ENCODE results near the gene MAP4K4.

Gene MAP4K4

DNA sequence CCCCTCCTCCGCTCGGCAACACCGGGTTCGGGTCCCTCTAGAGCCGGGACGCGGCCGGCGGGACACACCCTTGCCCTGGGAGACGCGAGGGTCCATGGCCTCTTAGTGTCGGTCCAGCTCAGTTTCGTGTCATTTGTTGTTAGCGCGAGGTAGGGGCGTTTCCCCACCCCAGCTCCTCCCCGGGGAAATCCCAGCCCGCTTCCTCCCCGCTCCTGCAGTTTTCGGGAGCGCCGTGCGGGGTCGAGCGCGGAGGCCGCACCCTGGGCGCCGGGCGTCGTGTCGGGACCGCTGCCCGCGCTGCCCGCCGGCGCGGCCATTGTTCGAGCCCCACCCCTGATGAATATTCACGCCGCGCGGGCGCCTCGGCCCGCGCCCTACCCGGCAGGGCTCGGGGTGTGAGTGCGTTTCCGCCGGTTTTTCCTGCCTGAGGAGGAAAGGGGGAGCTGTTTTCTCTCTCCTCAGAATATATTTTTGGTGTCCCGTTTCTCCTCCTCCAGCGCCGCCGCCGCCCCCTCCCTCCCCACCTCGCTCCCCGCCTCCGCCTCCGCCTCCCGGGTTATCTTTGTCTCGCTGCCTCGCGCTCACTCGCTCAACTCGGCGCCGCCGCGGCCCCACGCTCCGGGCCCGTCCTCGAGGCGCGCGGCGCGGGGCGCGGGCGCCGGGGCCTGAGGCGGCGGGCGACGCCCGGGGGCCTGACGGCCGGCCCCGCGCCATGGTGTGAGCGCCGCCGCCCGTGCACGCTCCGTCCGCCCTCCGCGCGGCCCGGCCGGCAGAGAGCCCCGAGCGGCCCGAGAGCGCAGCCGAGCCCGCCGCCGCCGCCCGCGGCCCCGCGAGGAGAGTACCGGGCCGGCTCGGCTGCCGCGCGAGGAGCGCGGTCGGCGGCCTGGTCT is at the start of gene MAP4K4:
Gene MAP4K4 (plus strand): TSS at position 584 of the 890 bp plus-strand sequence. CDS start 374 bp downstream, outside the sequence.
- peaks cover 19% of the 10 kb centered on the region for H3K4me1 ChIP-seq (ENCODE audit: control insufficient read depth, insufficient read depth, low read length)

DNA sequence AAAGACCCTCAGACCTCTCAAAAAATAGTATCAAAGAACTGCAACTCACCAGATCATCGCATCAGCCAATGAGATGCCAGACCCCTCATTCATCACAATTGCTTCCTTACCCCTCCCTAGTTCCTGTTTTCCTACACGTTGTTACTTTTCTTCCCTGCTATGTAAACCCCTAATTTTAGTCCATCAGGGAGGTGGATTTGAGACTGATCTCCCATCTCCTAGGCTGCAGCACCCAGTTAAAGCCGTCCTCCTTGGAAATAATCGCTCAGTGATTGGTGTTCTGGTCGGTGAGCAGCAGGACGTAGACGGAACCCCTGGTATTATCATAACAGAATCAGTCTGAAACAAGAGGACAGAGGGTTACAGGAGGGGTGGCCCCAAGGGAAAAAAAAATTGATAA is 44.0 kb upstream of the MAP4K4 start:
- Histone ChIP-seq H3K9ac (ENCODE audit: low read length in 2 of 2) (no peak overlapping the region), H3K4me3 (ENCODE audit: low read length in 2 of 2) (no peak overlapping the region), H3K4me1 (ENCODE audit: control insufficient read depth, insufficient read depth, low read length) (peaks cover 4% of the 10 kb centered on the region), H3K27me3 (ENCODE audit: control insufficient read depth in 1 of 2, insufficient read depth in 2 of 2, low read length in 2 of 2) (no peaks in the 10 kb centered on the region), H3K27ac (ENCODE audit: low read length) (no peak overlapping the region), H3K36me3 (ENCODE audit: control insufficient read depth in 2 of 2, insufficient read depth in 2 of 2, low read length in 2 of 2) (no peaks in the 10 kb centered on the region), H3K9me3 (ENCODE audit: control insufficient read depth in 2 of 2, low read length in 2 of 2) (no peaks in the 10 kb centered on the region)

More for the DNA sequence above, at the start of gene MAP4K4:
- Histone ChIP-seq H3K36me3 (ENCODE audit: control insufficient read depth in 2 of 2, insufficient read depth in 2 of 2, low read length in 2 of 2) (no peaks in the 10 kb centered on the region), H3K27me3 (ENCODE audit: control insufficient read depth in 1 of 2, insufficient read depth in 2 of 2, low read length in 2 of 2) (no peaks in the 10 kb centered on the region), H3K27ac (ENCODE audit: low read length) (peak within 1 kb of the TSS; percentile 71), H3K9ac (ENCODE audit: low read length in 2 of 2) (peak within 1 kb of the TSS; percentile 75 to 77), H3K9me3 (ENCODE audit: control insufficient read depth in 2 of 2, low read length in 2 of 2) (no peaks in the 10 kb centered on the region), H3K4me3 (ENCODE audit: low read length in 2 of 2) (peak within 1 kb of the TSS; percentile 73 to 88)

GRCh38 chr2:101655702-101656422 is 41.6 kb upstream of the MAP4K4 start:
- Histone ChIP-seq H3K9ac (ENCODE audit: low read length in 2 of 2) (no peak overlapping the region), H3K36me3 (ENCODE audit: control insufficient read depth in 2 of 2, insufficient read depth in 2 of 2, low read length in 2 of 2) (no peaks in the 10 kb centered on the region), H3K27ac (ENCODE audit: low read length) (peak overlapping the region; percentile 42)

GRCh38 chr2:101657787-101658186 is 39.7 kb upstream of the MAP4K4 start:
- no peaks in the 10 kb centered on the region for H3K9me3 ChIP-seq (ENCODE audit: control insufficient read depth in 2 of 2, low read length in 2 of 2)
- no peaks in the 10 kb centered on the region for H3K27me3 ChIP-seq (ENCODE audit: control insufficient read depth in 1 of 2, insufficient read depth in 2 of 2, low read length in 2 of 2)
- peaks cover 4% of the 10 kb centered on the region for H3K4me1 ChIP-seq (ENCODE audit: control insufficient read depth, insufficient read depth, low read length)
- H3K27ac ChIP-seq (ENCODE audit: low read length), result no peak overlapping the region
- no peak overlapping the region for H3K9ac ChIP-seq (ENCODE audit: low read length in 2 of 2)
- H3K4me3 ChIP-seq (ENCODE audit: low read length in 2 of 2), result no peak overlapping the region
- H3K36me3 ChIP-seq (ENCODE audit: control insufficient read depth in 2 of 2, insufficient read depth in 2 of 2, low read length in 2 of 2), result no peaks in the 10 kb centered on the region

More at GRCh38 chr2:101655702-101656422, 41.6 kb upstream of the MAP4K4 start:
- Histone ChIP-seq H3K4me3 (ENCODE audit: low read length in 2 of 2) (no peak overlapping the region), H3K4me1 (ENCODE audit: control insufficient read depth, insufficient read depth, low read length) (peaks cover 4% of the 10 kb centered on the region), H3K27me3 (ENCODE audit: control insufficient read depth in 1 of 2, insufficient read depth in 2 of 2, low read length in 2 of 2) (no peaks in the 10 kb centered on the region), H3K9me3 (ENCODE audit: control insufficient read depth in 2 of 2, low read length in 2 of 2) (no peaks in the 10 kb centered on the region)

DNA sequence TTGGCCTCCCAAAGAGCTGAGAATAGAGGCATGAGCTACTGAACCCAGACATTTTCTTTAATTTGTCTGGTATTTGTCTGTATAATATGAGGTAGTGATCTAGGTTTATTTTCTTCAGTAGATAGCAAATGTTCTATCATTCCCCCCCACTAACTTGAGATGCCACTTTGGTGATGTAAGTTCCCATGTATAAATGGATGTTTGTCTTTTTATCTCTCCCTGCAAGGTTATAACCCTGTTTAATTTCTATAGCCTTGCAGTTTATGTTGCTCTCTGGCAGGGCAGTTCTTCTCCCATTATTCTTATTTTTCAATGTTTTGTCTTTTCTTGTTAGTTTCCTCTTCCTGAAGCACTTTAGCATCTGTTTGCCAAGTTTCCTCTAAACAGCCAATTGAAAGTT is 39.1 kb upstream of the MAP4K4 start:
- no peaks in the 10 kb centered on the region for H3K36me3 ChIP-seq (ENCODE audit: control insufficient read depth in 2 of 2, insufficient read depth in 2 of 2, low read length in 2 of 2)
- H3K4me3 ChIP-seq (ENCODE audit: low read length in 2 of 2), result no peak overlapping the region
- peaks cover 4% of the 10 kb centered on the region for H3K4me1 ChIP-seq (ENCODE audit: control insufficient read depth, insufficient read depth, low read length)
- H3K9me3 ChIP-seq (ENCODE audit: control insufficient read depth in 2 of 2, low read length in 2 of 2), result no peaks in the 10 kb centered on the region
- no peaks in the 10 kb centered on the region for H3K27me3 ChIP-seq (ENCODE audit: control insufficient read depth in 1 of 2, insufficient read depth in 2 of 2, low read length in 2 of 2)
- H3K27ac ChIP-seq (ENCODE audit: low read length), result no peak overlapping the region
- no peak overlapping the region for H3K9ac ChIP-seq (ENCODE audit: low read length in 2 of 2)

DNA sequence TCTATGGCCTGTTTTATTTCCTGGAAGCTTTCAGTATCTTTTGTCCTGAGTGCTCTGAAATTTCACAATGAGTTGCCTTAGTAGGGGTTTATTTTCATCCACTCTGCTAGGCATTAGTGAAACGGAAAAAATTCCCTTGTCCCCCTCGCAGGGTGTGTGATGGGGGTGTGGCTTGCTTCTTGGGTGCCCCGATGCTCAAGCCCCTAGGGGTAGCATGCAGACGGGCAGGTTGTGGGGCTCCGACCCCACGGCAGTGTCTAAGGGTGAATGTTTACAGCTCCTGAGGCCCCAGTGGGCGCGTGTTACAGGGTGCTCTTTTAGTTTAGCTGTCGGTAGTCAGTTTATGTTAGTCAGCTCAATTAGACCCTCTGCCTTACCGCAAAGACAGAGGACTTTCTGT is 32.2 kb upstream of the MAP4K4 start:
- H3K4me1 ChIP-seq (ENCODE audit: control insufficient read depth, insufficient read depth, low read length), result no peaks in the 10 kb centered on the region
- no peak overlapping the region for H3K9ac ChIP-seq (ENCODE audit: low read length in 2 of 2)
- H3K27ac ChIP-seq (ENCODE audit: low read length), result no peak overlapping the region
- H3K9me3 ChIP-seq (ENCODE audit: control insufficient read depth in 2 of 2, low read length in 2 of 2), result no peaks in the 10 kb centered on the region
- no peak overlapping the region for H3K4me3 ChIP-seq (ENCODE audit: low read length in 2 of 2)
- no peaks in the 10 kb centered on the region for H3K27me3 ChIP-seq (ENCODE audit: control insufficient read depth in 1 of 2, insufficient read depth in 2 of 2, low read length in 2 of 2)
- H3K36me3 ChIP-seq (ENCODE audit: control insufficient read depth in 2 of 2, insufficient read depth in 2 of 2, low read length in 2 of 2), result no peaks in the 10 kb centered on the region

DNA sequence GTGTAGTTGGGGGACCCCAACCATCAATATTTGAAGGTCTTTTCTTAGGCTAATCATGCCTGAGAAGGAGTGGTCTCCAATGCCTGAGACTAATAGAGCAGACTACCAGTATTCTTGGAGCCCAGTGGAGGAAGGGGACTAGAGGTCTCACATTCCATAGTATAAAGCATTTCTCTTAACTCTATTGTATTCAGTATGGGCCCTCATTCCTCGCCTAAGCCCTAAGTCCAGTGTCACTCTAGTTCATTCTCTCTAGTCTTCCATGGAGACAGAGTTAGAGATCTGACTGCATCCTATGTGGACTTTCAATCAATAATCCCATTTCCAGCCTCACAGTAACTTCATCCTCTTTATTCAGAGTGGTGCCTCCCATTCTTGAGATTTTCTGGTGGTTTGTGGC is 29.7 kb upstream of the MAP4K4 start:
- no peaks in the 10 kb centered on the region for H3K36me3 ChIP-seq (ENCODE audit: control insufficient read depth in 2 of 2, insufficient read depth in 2 of 2, low read length in 2 of 2)
- no peak overlapping the region for H3K4me3 ChIP-seq (ENCODE audit: low read length in 2 of 2)
- no peaks in the 10 kb centered on the region for H3K9me3 ChIP-seq (ENCODE audit: control insufficient read depth in 2 of 2, low read length in 2 of 2)
- H3K27me3 ChIP-seq (ENCODE audit: control insufficient read depth in 1 of 2, insufficient read depth in 2 of 2, low read length in 2 of 2), result no peaks in the 10 kb centered on the region
- no peaks in the 10 kb centered on the region for H3K4me1 ChIP-seq (ENCODE audit: control insufficient read depth, insufficient read depth, low read length)
- H3K27ac ChIP-seq (ENCODE audit: low read length), result no peak overlapping the region
- no peak overlapping the region for H3K9ac ChIP-seq (ENCODE audit: low read length in 2 of 2)

DNA sequence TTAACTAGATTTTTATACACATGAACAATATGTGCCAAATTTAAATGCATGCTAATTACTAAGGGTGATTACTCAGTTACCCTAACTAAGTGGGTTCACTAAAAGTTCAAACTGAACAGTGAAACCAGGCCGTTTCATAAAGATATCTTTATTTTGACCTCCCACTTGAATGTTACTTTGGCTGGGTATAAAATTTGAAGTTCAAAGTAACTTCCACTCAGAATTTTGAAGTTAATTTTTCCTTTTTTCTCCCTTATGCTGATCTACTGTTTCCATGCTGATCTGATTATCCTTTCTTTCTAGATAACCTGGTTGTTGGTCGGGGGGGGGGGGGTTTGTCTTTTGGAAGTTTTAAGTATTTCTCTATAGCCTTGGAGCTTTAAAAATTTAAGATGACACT is 25.5 kb upstream of the MAP4K4 start:
- Histone ChIP-seq H3K27ac (ENCODE audit: low read length) (no peak overlapping the region), H3K9ac (ENCODE audit: low read length in 2 of 2) (no peak overlapping the region), H3K4me1 (ENCODE audit: control insufficient read depth, insufficient read depth, low read length) (no peaks in the 10 kb centered on the region), H3K27me3 (ENCODE audit: control insufficient read depth in 1 of 2, insufficient read depth in 2 of 2, low read length in 2 of 2) (no peaks in the 10 kb centered on the region), H3K4me3 (ENCODE audit: low read length in 2 of 2) (no peak overlapping the region), H3K36me3 (ENCODE audit: control insufficient read depth in 2 of 2, insufficient read depth in 2 of 2, low read length in 2 of 2) (no peaks in the 10 kb centered on the region), H3K9me3 (ENCODE audit: control insufficient read depth in 2 of 2, low read length in 2 of 2) (no peaks in the 10 kb centered on the region)

- Histone ChIP-seq H3K27ac (ENCODE audit: low read length) (no peak overlapping the region), H3K9me3 (ENCODE audit: control insufficient read depth in 2 of 2, low read length in 2 of 2) (no peaks in the 10 kb centered on the region), H3K4me3 (ENCODE audit: low read length in 2 of 2) (no peak overlapping the region), H3K36me3 (ENCODE audit: control insufficient read depth in 2 of 2, insufficient read depth in 2 of 2, low read length in 2 of 2) (no peaks in the 10 kb centered on the region), H3K9ac (ENCODE audit: low read length in 2 of 2) (no peak overlapping the region), H3K4me1 (ENCODE audit: control insufficient read depth, insufficient read depth, low read length) (no peaks in the 10 kb centered on the region), H3K27me3 (ENCODE audit: control insufficient read depth in 1 of 2, insufficient read depth in 2 of 2, low read length in 2 of 2) (no peaks in the 10 kb centered on the region)
Measured at GRCh38 chr2:101673920-101674319, 23.6 kb upstream of the MAP4K4 start.

DNA sequence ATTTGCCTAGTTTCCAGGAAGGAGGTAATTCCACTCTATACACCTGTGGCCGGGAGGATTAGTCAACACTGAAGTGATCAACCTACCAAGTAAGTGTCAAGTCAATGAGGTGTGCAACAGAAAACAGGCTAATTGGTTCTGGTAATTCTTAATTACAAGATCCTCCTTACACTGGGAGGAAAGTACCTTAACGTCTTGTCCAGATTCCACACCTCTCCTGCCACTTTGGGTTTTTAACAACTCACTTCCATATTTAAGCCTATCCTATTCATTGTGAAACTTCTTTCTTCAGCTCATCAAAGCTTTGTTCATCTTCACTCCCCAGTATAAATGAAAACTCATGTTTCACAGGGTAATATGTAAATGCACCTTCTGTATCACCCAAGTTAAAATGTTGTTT is 22.0 kb upstream of the MAP4K4 start:
- no peaks in the 10 kb centered on the region for H3K9me3 ChIP-seq (ENCODE audit: control insufficient read depth in 2 of 2, low read length in 2 of 2)
- H3K9ac ChIP-seq (ENCODE audit: low read length in 2 of 2), result no peak overlapping the region
- H3K27me3 ChIP-seq (ENCODE audit: control insufficient read depth in 1 of 2, insufficient read depth in 2 of 2, low read length in 2 of 2), result no peaks in the 10 kb centered on the region
- no peak overlapping the region for H3K27ac ChIP-seq (ENCODE audit: low read length)
- H3K36me3 ChIP-seq (ENCODE audit: control insufficient read depth in 2 of 2, insufficient read depth in 2 of 2, low read length in 2 of 2), result no peaks in the 10 kb centered on the region
- no peak overlapping the region for H3K4me3 ChIP-seq (ENCODE audit: low read length in 2 of 2)
- no peaks in the 10 kb centered on the region for H3K4me1 ChIP-seq (ENCODE audit: control insufficient read depth, insufficient read depth, low read length)

- H3K9ac ChIP-seq (ENCODE audit: low read length in 2 of 2), result no peak overlapping the region
- no peaks in the 10 kb centered on the region for H3K27me3 ChIP-seq (ENCODE audit: control insufficient read depth in 1 of 2, insufficient read depth in 2 of 2, low read length in 2 of 2)
- no peak overlapping the region for H3K4me3 ChIP-seq (ENCODE audit: low read length in 2 of 2)
- no peaks in the 10 kb centered on the region for H3K9me3 ChIP-seq (ENCODE audit: control insufficient read depth in 2 of 2, low read length in 2 of 2)
- H3K27ac ChIP-seq (ENCODE audit: low read length), result no peak overlapping the region
- no peaks in the 10 kb centered on the region for H3K36me3 ChIP-seq (ENCODE audit: control insufficient read depth in 2 of 2, insufficient read depth in 2 of 2, low read length in 2 of 2)
- H3K4me1 ChIP-seq (ENCODE audit: control insufficient read depth, insufficient read depth, low read length), result no peaks in the 10 kb centered on the region
Measured at GRCh38 chr2:101676674-101677073, 20.8 kb upstream of the MAP4K4 start.

All from stomach smooth muscle (tissue), 2 donors.